Measurements from ENCODE around the gene GAB1. TPM values are rescaled to one million over a fixed set of nuclear protein-coding genes. Genes with fewer than 3 reads are reported as not detected.

Gene GAB1
- total RNA-seq, 1 donor, result 20.6 TPM

GRCh38 chr4:143502231-143502630, 165.6 kb downstream of the GAB1 start:
- Histone ChIP-seq H3K4me1 (ENCODE audit: insufficient read depth, low read length) (no peaks in the 10 kb centered on the region), H2AFZ (ENCODE audit: low read length) (no peak overlapping the region), H3K36me3 (ENCODE audit: insufficient read depth, low read length) (no peaks in the 10 kb centered on the region), H3K27me3 (ENCODE audit: insufficient read depth, low read length) (no peaks in the 10 kb centered on the region), H3K4me2 (ENCODE audit: insufficient read depth, low read length) (no peak overlapping the region), H3K4me3 (ENCODE audit: insufficient read depth, low read length) (no peak overlapping the region), H4K20me1 (ENCODE audit: insufficient read depth, low read length) (no peaks in the 10 kb centered on the region), H3K9me3 (ENCODE audit: low read depth, low read length) (no peaks in the 10 kb centered on the region), H3K27ac (ENCODE audit: low read depth, low read length) (no peak overlapping the region), H3K79me2 (ENCODE audit: insufficient read depth, low read length) (no peaks in the 10 kb centered on the region)
- no peak for DNase-seq (ENCODE audit: insufficient read length, low spot score, missing footprints)
- TF ChIP-seq, protein P1, sequence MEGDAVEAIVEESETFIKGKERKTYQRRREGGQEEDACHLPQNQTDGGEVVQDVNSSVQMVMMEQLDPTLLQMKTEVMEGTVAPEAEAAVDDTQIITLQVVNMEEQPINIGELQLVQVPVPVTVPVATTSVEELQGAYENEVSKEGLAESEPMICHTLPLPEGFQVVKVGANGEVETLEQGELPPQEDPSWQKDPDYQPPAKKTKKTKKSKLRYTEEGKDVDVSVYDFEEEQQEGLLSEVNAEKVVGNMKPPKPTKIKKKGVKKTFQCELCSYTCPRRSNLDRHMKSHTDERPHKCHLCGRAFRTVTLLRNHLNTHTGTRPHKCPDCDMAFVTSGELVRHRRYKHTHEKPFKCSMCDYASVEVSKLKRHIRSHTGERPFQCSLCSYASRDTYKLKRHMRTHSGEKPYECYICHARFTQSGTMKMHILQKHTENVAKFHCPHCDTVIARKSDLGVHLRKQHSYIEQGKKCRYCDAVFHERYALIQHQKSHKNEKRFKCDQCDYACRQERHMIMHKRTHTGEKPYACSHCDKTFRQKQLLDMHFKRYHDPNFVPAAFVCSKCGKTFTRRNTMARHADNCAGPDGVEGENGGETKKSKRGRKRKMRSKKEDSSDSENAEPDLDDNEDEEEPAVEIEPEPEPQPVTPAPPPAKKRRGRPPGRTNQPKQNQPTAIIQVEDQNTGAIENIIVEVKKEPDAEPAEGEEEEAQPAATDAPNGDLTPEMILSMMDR (IDR thresholded peaks at IDR 0.05; ENCODE audit: extremely low read depth, low read depth, low read length), result no peak

DNA sequence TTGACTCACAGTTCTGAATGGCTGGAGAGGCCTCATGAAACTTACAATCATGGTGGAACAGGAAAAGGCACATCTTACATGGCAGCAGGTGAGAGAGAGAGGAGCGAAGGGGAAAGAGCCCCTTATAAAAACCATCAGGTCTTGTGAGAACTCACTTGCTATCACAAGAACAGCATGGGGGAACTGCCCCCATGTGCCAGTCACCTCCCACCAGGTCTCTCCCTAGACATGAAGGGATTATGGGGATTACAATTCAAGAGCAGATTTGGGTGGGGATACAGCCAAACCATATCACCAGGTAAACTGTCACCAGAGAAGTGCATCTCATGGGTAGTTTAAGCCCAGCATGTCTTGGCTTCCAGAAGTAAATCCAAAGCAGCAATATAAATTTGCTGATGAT, 169.4 kb downstream of the GAB1 start:
- H3K4me3 ChIP-seq (ENCODE audit: insufficient read depth, low read length), result no peak overlapping the region
- H3K79me2 ChIP-seq (ENCODE audit: insufficient read depth, low read length), result no peaks in the 10 kb centered on the region
- H3K36me3 ChIP-seq (ENCODE audit: insufficient read depth, low read length), result no peaks in the 10 kb centered on the region
- H3K27me3 ChIP-seq (ENCODE audit: insufficient read depth, low read length), result peaks cover 20% of the 10 kb centered on the region
- no peaks in the 10 kb centered on the region for H4K20me1 ChIP-seq (ENCODE audit: insufficient read depth, low read length)
- H3K27ac ChIP-seq (ENCODE audit: low read depth, low read length), result no peak overlapping the region
- no peak for DNase-seq (ENCODE audit: insufficient read length, low spot score, missing footprints)
- H3K9me3 ChIP-seq (ENCODE audit: low read depth, low read length), result no peaks in the 10 kb centered on the region
- no peak overlapping the region for H3K4me2 ChIP-seq (ENCODE audit: insufficient read depth, low read length)
- no peaks in the 10 kb centered on the region for H3K4me1 ChIP-seq (ENCODE audit: insufficient read depth, low read length)
- TF ChIP-seq, protein P1 (IDR thresholded peaks at IDR 0.05; ENCODE audit: extremely low read depth, low read depth, low read length), result no peak
- H2AFZ ChIP-seq (ENCODE audit: low read length), result no peak overlapping the region

GRCh38 chr4:143511906-143512305, 175.2 kb downstream of the GAB1 start:
- peaks cover 33% of the 10 kb centered on the region for H3K79me2 ChIP-seq (ENCODE audit: insufficient read depth, low read length)
- TF ChIP-seq, protein P1 (IDR thresholded peaks at IDR 0.05; ENCODE audit: extremely low read depth, low read depth, low read length), result no peak
- H2AFZ ChIP-seq (ENCODE audit: low read length), result no peak overlapping the region
- no peaks in the 10 kb centered on the region for H3K9me3 ChIP-seq (ENCODE audit: low read depth, low read length)
- no peak overlapping the region for H3K4me2 ChIP-seq (ENCODE audit: insufficient read depth, low read length)
- no peak overlapping the region for H3K27ac ChIP-seq (ENCODE audit: low read depth, low read length)
- no peak overlapping the region for H3K4me3 ChIP-seq (ENCODE audit: insufficient read depth, low read length)
- H3K36me3 ChIP-seq (ENCODE audit: insufficient read depth, low read length), result no peaks in the 10 kb centered on the region
- H3K27me3 ChIP-seq (ENCODE audit: insufficient read depth, low read length), result peaks cover 20% of the 10 kb centered on the region
- peaks cover 23% of the 10 kb centered on the region for H4K20me1 ChIP-seq (ENCODE audit: insufficient read depth, low read length)
- peaks cover 11% of the 10 kb centered on the region for H3K4me1 ChIP-seq (ENCODE audit: insufficient read depth, low read length)
- DNase-seq (ENCODE audit: insufficient read length, low spot score, missing footprints), result no peak

DNA sequence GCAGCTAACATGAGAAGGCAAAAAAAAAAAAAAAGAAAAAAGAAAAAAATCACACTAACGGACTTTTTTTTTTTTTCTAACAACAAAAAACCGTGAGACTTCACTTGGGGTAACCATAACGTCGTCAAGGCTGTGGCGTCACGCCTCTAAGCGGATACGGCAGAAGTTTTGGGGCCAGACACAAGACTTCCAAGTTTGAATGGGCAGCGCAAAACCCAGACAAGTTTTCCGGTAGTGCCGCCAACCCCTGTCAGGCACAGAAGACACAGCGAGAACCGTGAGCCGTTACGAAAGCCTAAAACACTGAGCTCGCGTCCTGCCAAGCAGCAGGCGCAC, 176.3 kb downstream of the GAB1 start:
- Histone ChIP-seq H3K27me3 (ENCODE audit: insufficient read depth, low read length) (peaks cover 20% of the 10 kb centered on the region), H3K4me2 (ENCODE audit: insufficient read depth, low read length) (peak overlapping the region; percentile 92), H3K4me3 (ENCODE audit: insufficient read depth, low read length) (peak overlapping the region; percentile 78), H3K9me3 (ENCODE audit: low read depth, low read length) (no peaks in the 10 kb centered on the region), H4K20me1 (ENCODE audit: insufficient read depth, low read length) (peaks cover 30% of the 10 kb centered on the region), H3K27ac (ENCODE audit: low read depth, low read length) (peak overlapping the region; percentile 98), H3K79me2 (ENCODE audit: insufficient read depth, low read length) (peaks cover 44% of the 10 kb centered on the region), H3K4me1 (ENCODE audit: insufficient read depth, low read length) (peaks cover 11% of the 10 kb centered on the region), H2AFZ (ENCODE audit: low read length) (peak overlapping the region; percentile 97), H3K36me3 (ENCODE audit: insufficient read depth, low read length) (peaks cover 8% of the 10 kb centered on the region)
- TF ChIP-seq, protein P1 (IDR thresholded peaks at IDR 0.05; ENCODE audit: extremely low read depth, low read depth, low read length), result no peak
- no peak for DNase-seq (ENCODE audit: insufficient read length, low spot score, missing footprints)
